Gastroesophageal sphincter (tissue), 4 donors: ENCODE results near the gene AP2B1. TPM values are rescaled to one million over a fixed set of nuclear protein-coding genes. Genes with fewer than 3 reads are reported as not detected.
A peak's percentile ranks its signal among the peaks of the same experiment; 100 is the strongest.

Experiments
- ATAC-seq: fragments of 150-250 bp; one replicate; pipeline ENCODE4 v1.9.1; 2016; ENCODE audit warnings: mild to moderate bottlenecking, moderate library complexity
- H3K27ac ChIP-seq, 4 donors: fragments of 200-600 bp; sonication (generic) in 3 of 4; 1 replicate in 3 of 4; 2 replicates in 1 of 4; pipeline ENCODE4 v1.5.1; 2016 to 2019
- H3K27me3 ChIP-seq: fragments of 200-600 bp; sonication (generic); one replicate; pipeline ENCODE4 v1.5.1; 2019
- H3K36me3 ChIP-seq, 2 donors: fragments of 200-600 bp; sonication (generic); one replicate each; pipeline ENCODE4 v1.5.1; 2019; ENCODE audit warnings: control low read depth in 1 of 2
- H3K4me1 ChIP-seq, 3 donors: fragments of 200-600 bp; sonication (generic); 1 replicate in 2 of 3; 2 replicates in 1 of 3; pipeline ENCODE4 v1.5.1; 2016 to 2019; ENCODE audit warnings: control low read depth in 2 of 3
- H3K4me3 ChIP-seq, 2 donors: fragments of 200-600 bp; sonication (generic); one replicate each; pipeline ENCODE4 v1.5.1; 2019; ENCODE audit warnings: mild to moderate bottlenecking in 1 of 2, moderate library complexity in 1 of 2
- H3K9me3 ChIP-seq, 3 donors: fragments of 200-600 bp; sonication (generic); one replicate each; pipeline ENCODE4 v1.5.1; 2017 to 2019; ENCODE audit warnings: control low read depth in 2 of 3
- EP300 ChIP-seq: sonication (generic); formaldehyde crosslinking; IDR thresholded peaks from one replicate; pipeline ENCODE4 v1.6.1; 2017; ENCODE audit warnings: antibody characterized with exemption, mild to moderate bottlenecking
- POLR2A ChIP-seq, 2 donors: fragments of 450-650 bp; IDR thresholded peaks; one replicate each; pipeline ENCODE4 v1.6.1; 2017; ENCODE audit warnings: antibody characterized with exemption in 2 of 2, mild to moderate bottlenecking in 2 of 2, moderate library complexity in 1 of 2
- POLR2AphosphoS5 ChIP-seq: sonication (generic); formaldehyde crosslinking; IDR thresholded peaks from one replicate; pipeline ENCODE4 v1.6.1; 2017; ENCODE audit warnings: antibody characterized with exemption
- WGBS, 2 donors: methylation state at CpG; one replicate each; pipeline ENCODE4 v1.1.5; 2018; ENCODE audit warnings: low coverage in 1 of 2; 5-methylcytosine and 5-hydroxymethylcytosine counted together
- total RNA-seq, 4 donors: library from RNA; depleted of rRNA; stranded (reverse); fragments of >200 nt; gene quantifications; one replicate each; pipeline ENCODE4 v1.1.0, GENCODE V29; 2016
- TF ChIP-seq, protein P1 (sequence below), 4 experiments: fragments of 200-600 bp in 2 of 4; fragments of 450-650 bp in 2 of 4; sonication (generic) in 1 of 4; IDR thresholded peaks; one replicate each; pipeline ENCODE4 v1.5.1; 2017 to 2019; ENCODE audit warnings: antibody characterized with exemption in 4 of 4, mild to moderate bottlenecking in 2 of 4, moderate library complexity in 2 of 4

AP2B1 gene
- total RNA-seq, 4 donors from 2014 or later = 104 to 383 (median 185) TPM

GRCh38 chr17:35548978-35549377 lies 38.1 kb upstream of the AP2B1 start:
- ATAC-seq = no peak
- Histone ChIP-seq H3K4me3 (no peak overlapping the region), H3K9me3 (no peaks in the 10 kb centered on the region), H3K36me3 (no peaks in the 10 kb centered on the region), H3K27me3 (peaks cover 44% of the 10 kb centered on the region), H3K4me1 (no peaks in the 10 kb centered on the region), H3K27ac (no peak overlapping the region)
- TF ChIP-seq EP300 (no peak), POLR2A (IDR thresholded peaks at IDR 0.05) (no peak), POLR2AphosphoS5 (no peak)
- TF ChIP-seq, protein P1, sequence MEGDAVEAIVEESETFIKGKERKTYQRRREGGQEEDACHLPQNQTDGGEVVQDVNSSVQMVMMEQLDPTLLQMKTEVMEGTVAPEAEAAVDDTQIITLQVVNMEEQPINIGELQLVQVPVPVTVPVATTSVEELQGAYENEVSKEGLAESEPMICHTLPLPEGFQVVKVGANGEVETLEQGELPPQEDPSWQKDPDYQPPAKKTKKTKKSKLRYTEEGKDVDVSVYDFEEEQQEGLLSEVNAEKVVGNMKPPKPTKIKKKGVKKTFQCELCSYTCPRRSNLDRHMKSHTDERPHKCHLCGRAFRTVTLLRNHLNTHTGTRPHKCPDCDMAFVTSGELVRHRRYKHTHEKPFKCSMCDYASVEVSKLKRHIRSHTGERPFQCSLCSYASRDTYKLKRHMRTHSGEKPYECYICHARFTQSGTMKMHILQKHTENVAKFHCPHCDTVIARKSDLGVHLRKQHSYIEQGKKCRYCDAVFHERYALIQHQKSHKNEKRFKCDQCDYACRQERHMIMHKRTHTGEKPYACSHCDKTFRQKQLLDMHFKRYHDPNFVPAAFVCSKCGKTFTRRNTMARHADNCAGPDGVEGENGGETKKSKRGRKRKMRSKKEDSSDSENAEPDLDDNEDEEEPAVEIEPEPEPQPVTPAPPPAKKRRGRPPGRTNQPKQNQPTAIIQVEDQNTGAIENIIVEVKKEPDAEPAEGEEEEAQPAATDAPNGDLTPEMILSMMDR (IDR thresholded peaks at IDR 0.05) = no peak
- WGBS, 2 donors = 0 to 60% methylated on average over 1 of the region's 1 CpG

DNA sequence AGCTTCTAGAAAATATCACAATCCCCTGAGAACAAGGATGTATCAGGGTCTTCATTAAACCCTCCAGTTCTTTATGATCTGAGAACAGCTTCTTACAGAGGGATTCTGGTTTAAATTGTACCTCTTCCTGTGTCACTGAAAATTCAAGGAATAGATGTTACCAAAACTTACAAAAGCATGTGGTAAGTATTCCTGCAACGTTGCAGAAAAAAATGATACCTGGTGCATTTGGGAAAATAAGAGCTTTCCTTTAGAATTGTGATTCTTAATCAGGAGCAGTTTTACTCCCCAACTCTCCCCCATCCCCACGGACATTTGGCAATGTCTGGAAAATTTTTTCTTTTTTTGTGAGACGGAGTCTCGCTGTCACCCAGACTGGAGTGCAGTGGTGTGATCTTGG lies 33.8 kb upstream of the AP2B1 start:
- Histone ChIP-seq H3K27me3 (peaks cover 69% of the 10 kb centered on the region), H3K36me3 (no peaks in the 10 kb centered on the region), H3K4me1 (no peaks in the 10 kb centered on the region), H3K9me3 (no peaks in the 10 kb centered on the region), H3K4me3 (no peak overlapping the region), H3K27ac (no peak overlapping the region)
- ATAC-seq = no peak
- TF ChIP-seq EP300 (no peak), POLR2AphosphoS5 (no peak), POLR2A (IDR thresholded peaks at IDR 0.05) (no peak)
- TF ChIP-seq, protein P1 (IDR thresholded peaks at IDR 0.05) = no peak
- WGBS, 2 donors = 63 to 83% methylated on average over 1 to 4 of the region's 4 CpGs

DNA sequence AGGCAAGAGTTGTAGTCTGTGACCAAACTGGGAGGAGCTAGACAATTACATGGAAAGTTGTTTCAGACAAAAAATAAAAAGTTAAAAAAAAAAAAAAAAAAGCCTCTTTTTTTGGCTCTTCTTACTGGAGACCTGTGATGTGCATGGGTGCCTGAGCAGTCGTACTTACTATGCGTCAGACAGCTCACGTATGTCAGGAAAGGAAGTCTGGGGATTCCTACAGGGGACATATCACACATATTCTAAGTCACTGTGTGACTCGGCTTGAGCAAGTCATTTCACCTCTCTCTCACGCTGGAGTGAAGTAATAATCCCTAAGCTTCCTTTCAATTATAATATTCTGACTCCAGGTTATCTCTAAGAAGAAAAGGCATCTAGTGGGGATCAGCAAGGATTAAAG lies 32.5 kb upstream of the AP2B1 start:
- Histone ChIP-seq H3K4me3 (no peak overlapping the region), H3K4me1 (no peaks in the 10 kb centered on the region), H3K36me3 (no peaks in the 10 kb centered on the region), H3K27ac (no peak overlapping the region), H3K27me3 (peaks cover 73% of the 10 kb centered on the region), H3K9me3 (no peaks in the 10 kb centered on the region)
- 54 to 73% methylated on average over 5 of the region's 5 CpGs for WGBS, 2 donors
- no peak for ATAC-seq
- no peak for TF ChIP-seq POLR2AphosphoS5
- no peak for TF ChIP-seq POLR2A (IDR thresholded peaks at IDR 0.05)
- no peak for TF ChIP-seq EP300
- TF ChIP-seq, protein P1 (IDR thresholded peaks at IDR 0.05) = no peak

DNA sequence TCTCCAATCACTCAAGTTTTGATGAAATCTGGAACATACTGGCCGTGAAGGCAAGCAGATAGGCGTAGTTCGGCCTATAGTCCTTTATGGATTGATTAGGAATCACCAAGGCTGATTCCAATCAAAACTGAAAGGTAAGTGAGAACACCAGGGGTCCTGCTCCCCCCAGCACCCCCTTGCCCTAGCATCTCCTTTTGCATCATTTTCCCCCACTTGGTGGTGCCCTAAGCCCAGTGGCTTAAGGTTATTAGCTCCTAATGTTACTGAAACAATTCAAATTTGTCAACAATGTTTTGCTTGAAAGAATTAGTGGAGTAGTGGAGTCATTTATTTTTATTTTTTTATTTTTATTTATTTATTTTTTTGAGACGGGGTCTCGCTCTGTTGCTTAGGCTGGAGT lies 31.4 kb upstream of the AP2B1 start:
- Histone ChIP-seq H3K27me3 (peaks cover 70% of the 10 kb centered on the region), H3K27ac (no peak overlapping the region), H3K9me3 (no peaks in the 10 kb centered on the region), H3K36me3 (no peaks in the 10 kb centered on the region), H3K4me1 (no peaks in the 10 kb centered on the region), H3K4me3 (no peak overlapping the region)
- TF ChIP-seq, protein P1 (IDR thresholded peaks at IDR 0.05) = peak in 2 of 4 experiments; percentile 5 to 48
- TF ChIP-seq POLR2A (IDR thresholded peaks at IDR 0.05) = no peak
- ATAC-seq = no peak
- WGBS, 2 donors = 86 to 93% methylated on average over 5 of the region's 5 CpGs

- Histone ChIP-seq H3K4me3 (no peak overlapping the region), H3K27me3 (peaks cover 64% of the 10 kb centered on the region), H3K9me3 (no peaks in the 10 kb centered on the region), H3K4me1 (no peaks in the 10 kb centered on the region), H3K36me3 (no peaks in the 10 kb centered on the region), H3K27ac (no peak overlapping the region)
- TF ChIP-seq EP300 (no peak), POLR2AphosphoS5 (no peak), POLR2A (IDR thresholded peaks at IDR 0.05) (no peak)
- TF ChIP-seq, protein P1 (IDR thresholded peaks at IDR 0.05) = no peak
- ATAC-seq = no peak
- WGBS, 2 donors = 67 to 76% methylated on average over 1 to 3 of the region's 3 CpGs
These were observed 29.8 kb upstream of the AP2B1 start for GRCh38 chr17:35557353-35557752.
